Testis (tissue), 2 donors: ENCODE results near the gene WDR48.

Experiments used
- POLR2A ChIP-seq: fragments of 450-650 bp; IDR thresholded peaks from one replicate; pipeline ENCODE4 v1.6.1; 2017; ENCODE audit warnings: antibody characterized with exemption, mild to moderate bottlenecking, moderate library complexity
- TF ChIP-seq, protein P1 (sequence below), 3 experiments: fragments of 450-650 bp in 2 of 3; fragments of 200-600 bp in 1 of 3; sonication (generic) in 1 of 3; IDR thresholded peaks; one replicate each; pipeline ENCODE4 v1.5.1; 2016 to 2019; ENCODE audit warnings: antibody characterized with exemption in 3 of 3, mild to moderate bottlenecking in 2 of 3, moderate library complexity in 1 of 3

DNA sequence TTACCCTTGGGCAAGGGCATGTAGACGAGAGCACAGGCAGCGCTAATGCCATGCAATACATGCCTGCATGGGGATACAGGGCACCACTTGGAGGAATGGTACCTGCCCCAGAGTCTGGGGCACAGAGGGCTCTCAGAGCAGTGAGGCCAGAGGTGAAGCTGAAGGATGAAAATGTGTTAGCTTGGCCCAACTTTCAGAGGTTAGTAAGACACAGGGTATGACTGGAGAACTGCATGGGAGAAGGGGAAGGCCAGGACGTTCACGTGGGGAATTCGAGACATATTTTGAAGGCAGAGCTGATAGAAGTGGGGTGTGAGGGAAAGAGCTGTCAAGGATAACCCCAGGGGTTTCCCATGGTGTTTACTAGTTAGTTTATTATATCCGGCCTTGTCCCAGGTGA, 82.0 kb downstream of the WDR48 start:
- TF ChIP-seq, protein P1, sequence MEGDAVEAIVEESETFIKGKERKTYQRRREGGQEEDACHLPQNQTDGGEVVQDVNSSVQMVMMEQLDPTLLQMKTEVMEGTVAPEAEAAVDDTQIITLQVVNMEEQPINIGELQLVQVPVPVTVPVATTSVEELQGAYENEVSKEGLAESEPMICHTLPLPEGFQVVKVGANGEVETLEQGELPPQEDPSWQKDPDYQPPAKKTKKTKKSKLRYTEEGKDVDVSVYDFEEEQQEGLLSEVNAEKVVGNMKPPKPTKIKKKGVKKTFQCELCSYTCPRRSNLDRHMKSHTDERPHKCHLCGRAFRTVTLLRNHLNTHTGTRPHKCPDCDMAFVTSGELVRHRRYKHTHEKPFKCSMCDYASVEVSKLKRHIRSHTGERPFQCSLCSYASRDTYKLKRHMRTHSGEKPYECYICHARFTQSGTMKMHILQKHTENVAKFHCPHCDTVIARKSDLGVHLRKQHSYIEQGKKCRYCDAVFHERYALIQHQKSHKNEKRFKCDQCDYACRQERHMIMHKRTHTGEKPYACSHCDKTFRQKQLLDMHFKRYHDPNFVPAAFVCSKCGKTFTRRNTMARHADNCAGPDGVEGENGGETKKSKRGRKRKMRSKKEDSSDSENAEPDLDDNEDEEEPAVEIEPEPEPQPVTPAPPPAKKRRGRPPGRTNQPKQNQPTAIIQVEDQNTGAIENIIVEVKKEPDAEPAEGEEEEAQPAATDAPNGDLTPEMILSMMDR (IDR thresholded peaks at IDR 0.05), result no peak
- TF ChIP-seq POLR2A, result no peak
